Measurements from ENCODE around the gene MAP4K2.

DNA sequence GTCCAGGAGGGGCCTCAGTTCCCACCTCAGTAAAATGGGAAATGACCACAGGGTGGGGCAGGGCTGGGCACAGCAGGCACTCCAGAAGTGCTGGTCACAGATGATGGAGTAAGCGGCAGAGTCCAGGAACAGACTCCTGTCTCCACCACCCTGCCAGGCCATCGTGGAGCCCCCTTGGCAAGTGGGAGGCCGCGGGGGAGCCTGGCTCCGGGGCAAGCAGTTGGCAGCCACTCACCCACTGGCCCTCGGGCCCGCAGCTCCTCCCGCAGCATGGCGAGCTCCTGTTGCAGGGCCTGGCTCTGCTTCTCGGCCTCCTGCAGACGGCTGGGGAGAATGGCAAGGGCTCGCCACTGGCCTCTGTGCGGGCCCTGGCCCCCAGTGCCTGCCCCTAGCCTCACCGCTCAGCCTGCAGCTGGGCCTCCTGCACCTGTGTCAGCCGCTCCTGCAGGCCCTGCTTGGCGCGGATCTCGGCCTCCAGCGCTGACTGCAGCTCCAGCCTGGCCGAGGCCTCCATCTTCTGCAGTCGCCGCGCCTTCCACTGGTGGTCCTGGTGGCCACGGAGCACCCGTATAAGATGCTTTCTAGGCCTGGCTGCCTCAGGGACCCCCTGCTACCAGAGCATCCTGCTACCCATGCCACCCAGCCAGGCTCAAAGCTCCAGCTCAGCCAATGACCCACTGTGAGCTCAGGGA is 31.2 kb upstream of the MAP4K2 start:
- TF ChIP-seq, protein P1, sequence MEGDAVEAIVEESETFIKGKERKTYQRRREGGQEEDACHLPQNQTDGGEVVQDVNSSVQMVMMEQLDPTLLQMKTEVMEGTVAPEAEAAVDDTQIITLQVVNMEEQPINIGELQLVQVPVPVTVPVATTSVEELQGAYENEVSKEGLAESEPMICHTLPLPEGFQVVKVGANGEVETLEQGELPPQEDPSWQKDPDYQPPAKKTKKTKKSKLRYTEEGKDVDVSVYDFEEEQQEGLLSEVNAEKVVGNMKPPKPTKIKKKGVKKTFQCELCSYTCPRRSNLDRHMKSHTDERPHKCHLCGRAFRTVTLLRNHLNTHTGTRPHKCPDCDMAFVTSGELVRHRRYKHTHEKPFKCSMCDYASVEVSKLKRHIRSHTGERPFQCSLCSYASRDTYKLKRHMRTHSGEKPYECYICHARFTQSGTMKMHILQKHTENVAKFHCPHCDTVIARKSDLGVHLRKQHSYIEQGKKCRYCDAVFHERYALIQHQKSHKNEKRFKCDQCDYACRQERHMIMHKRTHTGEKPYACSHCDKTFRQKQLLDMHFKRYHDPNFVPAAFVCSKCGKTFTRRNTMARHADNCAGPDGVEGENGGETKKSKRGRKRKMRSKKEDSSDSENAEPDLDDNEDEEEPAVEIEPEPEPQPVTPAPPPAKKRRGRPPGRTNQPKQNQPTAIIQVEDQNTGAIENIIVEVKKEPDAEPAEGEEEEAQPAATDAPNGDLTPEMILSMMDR (conservative IDR thresholded peaks at IDR 0.05) = no peak
- no peak for TF ChIP-seq ZFX (IDR thresholded peaks at IDR 0.05)

Measured in C4-2B (cell line).